ENCODE results near the gene SWT1. TPM values are rescaled to one million over a fixed set of nuclear protein-coding genes. Genes with fewer than 3 reads are reported as not detected.

SWT1 gene
- total and polyA plus RNA-seq, 2 of the 4 experiments (the other 2 are of a cell fraction): 0.82 to 2.7 TPM

DNA sequence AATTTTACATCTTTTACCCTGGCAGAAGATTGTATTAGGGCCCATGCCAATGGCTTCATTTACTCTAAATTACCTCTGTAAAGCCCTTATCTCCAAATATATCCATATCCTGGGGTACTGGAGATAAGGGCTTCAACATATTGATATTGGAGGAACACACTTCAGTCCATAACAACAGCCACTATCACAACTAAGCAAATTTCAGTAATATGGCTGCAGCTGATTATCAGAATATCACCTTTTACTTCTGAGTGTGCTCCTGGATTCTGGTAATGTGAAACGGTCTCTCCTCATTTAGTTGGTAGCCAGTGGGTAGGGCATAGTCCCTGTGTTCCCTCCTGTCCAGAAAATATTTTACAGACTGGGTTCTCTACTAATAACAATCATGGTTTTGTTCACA is 106.8 kb downstream of the SWT1 start:
- no peak overlapping the region for H4K5ac ChIP-seq (ENCODE audit: low read depth, low read length)
- no peak overlapping the region for H3K4me2 ChIP-seq (ENCODE audit: low read depth, low read length)
- H2BK120ac ChIP-seq (ENCODE audit: low read depth, low read length): no peak overlapping the region
- no CpG with 5 or more reads among the region's 1 CpG for WGBS, 2 experiments (ENCODE audit: extremely low coverage in 2 of 2, insufficient read length in 1 of 2)
- H3K9me3 ChIP-seq (ENCODE audit: control insufficient read depth, insufficient read depth, low read length): no peaks in the 10 kb centered on the region
- H3K18ac ChIP-seq (ENCODE audit: low read depth, low read length): no peak overlapping the region
- BruUV-seq (replicated peaks): no TSS peak
- no peak overlapping the region for H4K91ac ChIP-seq (ENCODE audit: insufficient read depth, low read depth, low read length)
- H2BK15ac ChIP-seq (ENCODE audit: low read depth, low read length): no peak overlapping the region
- ATAC-seq (ENCODE audit: low read depth) (no peak), DNase-seq (no peak)
- peaks cover 5% of the 10 kb centered on the region; the same call in 1 of the 2 replicates for H3K4me1 ChIP-seq (ENCODE audit: control insufficient read depth, insufficient read depth, low read length)
- in situ Hi-C loops (cut with MboI; ENCODE audit: low sequenced_read_pairs) (no loop called here), intact Hi-C loops (cut with micrococcal nuclease) (no loop called here), dilution Hi-C loops (cut with HindIII; ENCODE audit: low sequenced_read_pairs, unreplicated experiment) (no loop called here)
- no peak overlapping the region for H4K8ac ChIP-seq (ENCODE audit: low read depth in 2 of 2, low read length in 2 of 2)
- H4K20me1 ChIP-seq (ENCODE audit: insufficient read depth, low read length): no peaks in the 10 kb centered on the region
- H3K23ac ChIP-seq (ENCODE audit: low read depth, low read length): no peak overlapping the region
- H2BK5ac ChIP-seq (ENCODE audit: low read depth, low read length, poor library complexity, severe bottlenecking): no peak overlapping the region
- POLR2A ChIA-PET (ENCODE audit: unreplicated experiment): no interaction called here
- H2BK20ac ChIP-seq (ENCODE audit: low read depth, low read length): no peak overlapping the region
- no peak overlapping the region for H2AK9ac ChIP-seq (replicated peaks; ENCODE audit: low read depth, low read length, poor library complexity)
- H3K9me1 ChIP-seq (ENCODE audit: insufficient read depth, low read length): no peaks in the 10 kb centered on the region
- H3K4me3 ChIP-seq (ENCODE audit: insufficient read depth, low read depth, low read length): no peak overlapping the region
- H2AK5ac ChIP-seq (ENCODE audit: low read depth, low read length): no peak overlapping the region
- H3K36me3 ChIP-seq (ENCODE audit: control insufficient read depth, insufficient read depth, low read length): no peaks in the 10 kb centered on the region
- CTCF ChIA-PET: no interaction called here
- no peak overlapping the region for H3K14ac ChIP-seq (replicated peaks; ENCODE audit: low read depth, low read length)
- no peak overlapping the region for H2AFZ ChIP-seq (replicated peaks; ENCODE audit: low read length, poor library complexity)
- no peak overlapping the region for H3K56ac ChIP-seq (ENCODE audit: extremely low read depth, insufficient read depth, low read length)
- no peaks in the 10 kb centered on the region for H3K27me3 ChIP-seq (ENCODE audit: control insufficient read depth, insufficient read depth, low read length)
- H3K9ac ChIP-seq (ENCODE audit: low read depth, low read length): no peak overlapping the region
- H3K27ac ChIP-seq (ENCODE audit: insufficient read depth, low read length): no peak overlapping the region
- H3K79me1 ChIP-seq (ENCODE audit: low read depth in 1 of 2, low read length in 2 of 2): no peaks in the 10 kb centered on the region
- H3K4ac ChIP-seq (ENCODE audit: low read depth, low read length): no peak overlapping the region
- TF ChIP-seq SMC3 (IDR thresholded peaks at IDR 0.05; ENCODE audit: low read depth, low read length): no peak
- TF ChIP-seq CHD1 (IDR thresholded peaks at IDR 0.05; ENCODE audit: low read depth, low read length): no peak
- TF ChIP-seq, protein P1, sequence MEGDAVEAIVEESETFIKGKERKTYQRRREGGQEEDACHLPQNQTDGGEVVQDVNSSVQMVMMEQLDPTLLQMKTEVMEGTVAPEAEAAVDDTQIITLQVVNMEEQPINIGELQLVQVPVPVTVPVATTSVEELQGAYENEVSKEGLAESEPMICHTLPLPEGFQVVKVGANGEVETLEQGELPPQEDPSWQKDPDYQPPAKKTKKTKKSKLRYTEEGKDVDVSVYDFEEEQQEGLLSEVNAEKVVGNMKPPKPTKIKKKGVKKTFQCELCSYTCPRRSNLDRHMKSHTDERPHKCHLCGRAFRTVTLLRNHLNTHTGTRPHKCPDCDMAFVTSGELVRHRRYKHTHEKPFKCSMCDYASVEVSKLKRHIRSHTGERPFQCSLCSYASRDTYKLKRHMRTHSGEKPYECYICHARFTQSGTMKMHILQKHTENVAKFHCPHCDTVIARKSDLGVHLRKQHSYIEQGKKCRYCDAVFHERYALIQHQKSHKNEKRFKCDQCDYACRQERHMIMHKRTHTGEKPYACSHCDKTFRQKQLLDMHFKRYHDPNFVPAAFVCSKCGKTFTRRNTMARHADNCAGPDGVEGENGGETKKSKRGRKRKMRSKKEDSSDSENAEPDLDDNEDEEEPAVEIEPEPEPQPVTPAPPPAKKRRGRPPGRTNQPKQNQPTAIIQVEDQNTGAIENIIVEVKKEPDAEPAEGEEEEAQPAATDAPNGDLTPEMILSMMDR (conservative IDR thresholded peaks at IDR 0.05; ENCODE audit: low read depth, low read length): no peak
- no peak for TF ChIP-seq RFX5 (IDR thresholded peaks at IDR 0.05; ENCODE audit: low read depth, low read length)
- TF ChIP-seq MAZ (IDR thresholded peaks at IDR 0.05; ENCODE audit: borderline replicate concordance, low read depth, low read length): no peak
- no peak for TF ChIP-seq BHLHE40 (IDR thresholded peaks at IDR 0.05; ENCODE audit: low read depth, low read length)
- TF ChIP-seq MXI1 (IDR thresholded peaks at IDR 0.05; ENCODE audit: borderline replicate concordance, low read depth, low read length): no peak
- no peak for TF ChIP-seq MAFK (IDR thresholded peaks at IDR 0.05; ENCODE audit: low read depth, low read length)

Measured in IMR-90 (cell line).